H1 (cell line): ENCODE data around the gene MYG1. TPM values are rescaled to one million over a fixed set of nuclear protein-coding genes. Genes with fewer than 3 reads are reported as not detected.

Experiments
- CTCF ChIA-PET: fragments of 300-600 bp; sonication (Branson Sonifier 250); formaldehyde crosslinking; loops from one replicate; lab custom pipeline; 2021; ENCODE audit not compliant: partially characterized antibody; lab: Charles Lee
- POLR2A ChIA-PET: fragments of 300-600 bp; sonication (Branson Sonifier 250); formaldehyde crosslinking; loops from one replicate; lab custom pipeline; 2021; ENCODE audit warnings: inconsistent platforms; ENCODE audit not compliant: partially characterized antibody; lab: Charles Lee
- DNase-seq, 2 experiments: peaks; one replicate each; pipeline versions ENCODE4 v3.0.0 to v3.0.0-alpha.2; 2010 to 2022; ENCODE audit warnings: low spot score in 2 of 2, low read depth in 1 of 2, mixed read lengths in 1 of 2
- FAIRE-seq: peaks from 2 replicates; lab custom pipeline; 2011; peaks lifted over from hg19 to GRCh38; lab: Jason Lieb, UNC
- H2AFZ ChIP-seq: 2 replicates; pipeline ENCODE4 v1.8.1; 2012; ENCODE audit warnings: low read length, inconsistent platforms
- H2AK5ac ChIP-seq: 2 replicates; pipeline ENCODE4 v1.6.1; 2013; ENCODE audit warnings: low read depth, low read length
- H2BK120ac ChIP-seq: replicated peaks from 2 replicates; pipeline ENCODE3; 2013; ENCODE audit warnings: low read depth, low read length, inconsistent platforms
- H2BK12ac ChIP-seq: 2 replicates; pipeline ENCODE4 v1.6.1; 2013; ENCODE audit warnings: low read depth, low read length
- H2BK15ac ChIP-seq: 2 replicates; pipeline ENCODE4 v1.6.1; 2013; ENCODE audit warnings: low read length
- H2BK20ac ChIP-seq: 2 replicates; pipeline ENCODE4 v1.6.1; 2013; ENCODE audit warnings: low read length
- H2BK5ac ChIP-seq: 2 replicates; pipeline ENCODE4 v1.6.1; 2013; ENCODE audit warnings: low read depth, low read length
- H3K14ac ChIP-seq: 2 replicates; pipeline ENCODE4 v1.6.1; 2013; ENCODE audit warnings: inconsistent platforms; ENCODE audit not compliant: insufficient read length
- H3K18ac ChIP-seq: 2 replicates; pipeline ENCODE4 v1.6.1; 2013; ENCODE audit warnings: low read length; ENCODE audit errors: extremely low read depth
- H3K23ac ChIP-seq: 2 replicates; pipeline ENCODE4 v1.6.1; 2013; ENCODE audit warnings: inconsistent platforms; ENCODE audit not compliant: insufficient read length
- H3K23me2 ChIP-seq: 2 replicates; pipeline ENCODE4 v1.6.1; 2013; ENCODE audit warnings: low read depth, low read length
- H3K27ac ChIP-seq: 2 replicates; pipeline ENCODE4 v1.6.1; 2011; ENCODE audit warnings: low read depth, low read length, inconsistent platforms
- H3K27me3 ChIP-seq, 4 experiments: replicated peaks in 1 of 4; 1 replicate in 1 of 4; 2 replicates in 3 of 4; pipeline versions ENCODE4 v1.6.1 to v1.8.1; 2011 to 2013; ENCODE audit warnings: low read length in 3 of 4, mild to moderate bottlenecking in 3 of 4, inconsistent platforms in 2 of 4, mixed read lengths in 2 of 4, moderate library complexity in 1 of 4; ENCODE audit not compliant: control insufficient read depth in 3 of 4, insufficient read depth in 3 of 4; ENCODE audit errors: extremely low read depth in 1 of 4
- H3K36me3 ChIP-seq, 4 experiments: 2 replicates each; pipeline versions ENCODE4 v1.6.1 to v1.8.1; 2011 to 2013; ENCODE audit warnings: mild to moderate bottlenecking in 4 of 4, low read length in 3 of 4, moderate library complexity in 2 of 4, control low read depth in 1 of 4, inconsistent platforms in 1 of 4; ENCODE audit not compliant: insufficient read depth in 4 of 4, control insufficient read depth in 2 of 4
- H3K4ac ChIP-seq: replicated peaks from 2 replicates; pipeline ENCODE3; 2013; ENCODE audit warnings: low read length, low read depth, mixed read lengths, inconsistent platforms; ENCODE audit not compliant: insufficient read length
- H3K4me1 ChIP-seq, 4 experiments: replicated peaks in 1 of 4; 1 replicate in 1 of 4; 2 replicates in 3 of 4; pipeline versions ENCODE4 v1.6.1 to v1.8.1; 2011 to 2013; ENCODE audit warnings: low read length in 3 of 4, inconsistent platforms in 2 of 4, mixed read lengths in 1 of 4; ENCODE audit not compliant: insufficient read depth in 4 of 4, control insufficient read depth in 3 of 4
- H3K4me2 ChIP-seq, 2 experiments: 2 replicates each; pipeline versions ENCODE4 v1.6.1 to v1.8.1; 2011 to 2013; ENCODE audit warnings: low read depth in 2 of 2, low read length in 2 of 2, control low read depth in 1 of 2, inconsistent platforms in 1 of 2, mild to moderate bottlenecking in 1 of 2; ENCODE audit not compliant: insufficient read depth in 1 of 2
- H3K4me3 ChIP-seq, 4 experiments: fragments of 200-600, 300-600 bp in 1 of 4; sonication (generic), shearing (Covaris generic), sonication (Bioruptor Twin) in 1 of 4; 2 replicates each; pipeline versions ENCODE4 v1.5.1 to v1.8.1; 2011 to 2016; ENCODE audit warnings: low read length in 4 of 4, low read depth in 3 of 4, control low read depth in 2 of 4, inconsistent platforms in 2 of 4, mild to moderate bottlenecking in 2 of 4, mixed read lengths in 1 of 4, moderate library complexity in 1 of 4; ENCODE audit not compliant: insufficient read depth in 2 of 4; ENCODE audit errors: extremely low read depth in 1 of 4
- H3K56ac ChIP-seq: replicated peaks from 2 replicates; pipeline ENCODE3; 2013; ENCODE audit warnings: low read depth, mild to moderate bottlenecking, mixed read lengths, low read length, inconsistent platforms; ENCODE audit not compliant: insufficient read length
- H3K79me1 ChIP-seq: 2 replicates; pipeline ENCODE4 v1.6.1; 2013; ENCODE audit warnings: low read depth, low read length, control low read depth
- H3K79me2 ChIP-seq, 2 experiments: 2 replicates each; pipeline versions ENCODE4 v1.6.1 to v1.8.1; 2012 to 2013; ENCODE audit warnings: low read length in 2 of 2, mild to moderate bottlenecking in 2 of 2, inconsistent platforms in 1 of 2; ENCODE audit not compliant: insufficient read depth in 2 of 2, control insufficient read depth in 1 of 2
- H3K9ac ChIP-seq, 4 experiments: replicated peaks in 1 of 4; 1 replicate in 1 of 4; 2 replicates in 3 of 4; pipeline versions ENCODE4 v1.6.1 to v1.8.1; 2011 to 2013; ENCODE audit warnings: low read depth in 3 of 4, low read length in 3 of 4, control low read depth in 2 of 4, mild to moderate bottlenecking in 2 of 4, moderate library complexity in 2 of 4, inconsistent platforms in 1 of 4; ENCODE audit errors: extremely low read depth in 1 of 4
- H3K9me3 ChIP-seq, 2 experiments: 2 replicates each; pipeline versions ENCODE4 v1.6.1 to v1.8.1; 2012 to 2013; ENCODE audit warnings: mild to moderate bottlenecking in 2 of 2, moderate library complexity in 2 of 2, control low read depth in 1 of 2, inconsistent platforms in 1 of 2, low read depth in 1 of 2, low read length in 1 of 2, mixed read lengths in 1 of 2; ENCODE audit not compliant: insufficient read depth in 2 of 2
- H4K20me1 ChIP-seq, 2 experiments: replicated peaks in 1 of 2; 2 replicates each; pipeline versions ENCODE3 to v1.8.1; 2011 to 2013; ENCODE audit warnings: inconsistent platforms in 2 of 2, low read length in 2 of 2, mild to moderate bottlenecking in 1 of 2; ENCODE audit not compliant: insufficient read depth in 2 of 2, control insufficient read depth in 1 of 2
- H4K5ac ChIP-seq: 2 replicates; pipeline ENCODE4 v1.6.1; 2013; ENCODE audit warnings: low read length, low read depth, mixed read lengths, inconsistent platforms; ENCODE audit not compliant: insufficient read length
- H4K8ac ChIP-seq: 2 replicates; pipeline ENCODE4 v1.8.0; 2013; ENCODE audit warnings: mild to moderate bottlenecking, moderate library complexity, low read length, inconsistent platforms; ENCODE audit not compliant: insufficient read depth; ENCODE audit errors: extremely low read depth
- H4K91ac ChIP-seq: replicated peaks from 2 replicates; pipeline ENCODE3; 2013; ENCODE audit warnings: low read length, mixed read lengths, inconsistent platforms; ENCODE audit not compliant: insufficient read length
- ASH2L ChIP-seq: fragments of 200-600, 300-600 bp; sonication (generic); IDR thresholded peaks from one replicate; pipeline ENCODE4 v1.7.1; 2017; ENCODE audit warnings: low read length
- CBX5 ChIP-seq: fragments of 300-800, 300-1000 bp; sonication (generic); IDR thresholded peaks from 2 replicates; pipeline ENCODE4 v1.7.1; 2016; ENCODE audit warnings: antibody characterized with exemption, low read length, low read depth
- CHD1 ChIP-seq: IDR thresholded peaks from 2 replicates; pipeline ENCODE4 v1.6.1; 2012; ENCODE audit warnings: low read depth, low read length, improper control_type of control experiment
- CTBP2 ChIP-seq: IDR thresholded peaks from 2 replicates; pipeline ENCODE4 v1.7.0; 2011; ENCODE audit warnings: borderline replicate concordance, mild to moderate bottlenecking, moderate library complexity, mixed read lengths, low read length; ENCODE audit not compliant: insufficient read depth, insufficient read length
- EGR1 ChIP-seq: IDR thresholded peaks from 2 replicates; pipeline ENCODE4 v1.6.1; 2011; ENCODE audit warnings: low read depth, low read length, borderline replicate concordance
- EZH2 ChIP-seq: fragments of 200-600 bp; sonication (generic); IDR thresholded peaks from 2 replicates; pipeline ENCODE4 v1.7.1; 2012; ENCODE audit warnings: low read depth, mild to moderate bottlenecking, moderate library complexity, low read length, inconsistent platforms; ENCODE audit not compliant: severe bottlenecking
- KDM4A ChIP-seq: IDR thresholded peaks from one replicate; pipeline ENCODE4 v1.7.1; 2012; ENCODE audit warnings: low read depth, mild to moderate bottlenecking, moderate library complexity, low read length, inconsistent platforms; ENCODE audit not compliant: severe bottlenecking
- POLR2AphosphoS5 ChIP-seq: IDR thresholded peaks from 2 replicates; pipeline ENCODE4 v1.6.1; 2011; ENCODE audit warnings: low read depth, low read length
- RXRA ChIP-seq: IDR thresholded peaks from 2 replicates; pipeline ENCODE4 v1.6.1; 2011; ENCODE audit warnings: low read depth, mild to moderate bottlenecking, low read length, moderate library complexity; ENCODE audit not compliant: insufficient read depth
- TBP ChIP-seq: IDR thresholded peaks from 2 replicates; pipeline ENCODE4 v1.6.1; 2011; ENCODE audit warnings: low read depth, low read length, improper control_type of control experiment
- WGBS, 2 experiments: shearing (Covaris generic) in 1 of 2; methylation state at CpG; one replicate each; pipeline versions ENCODE4 v1.1.6 to v1.1.7; 2013 to 2015; ENCODE audit warnings: low lambda C conversion rate in 2 of 2, mixed read lengths in 2 of 2, inconsistent platforms in 1 of 2, low coverage in 1 of 2, missing lambda C conversion rate in 1 of 2; ENCODE audit not compliant: insufficient replicate concordance in 2 of 2, insufficient coverage in 1 of 2, insufficient read length in 1 of 2; ENCODE audit errors: extremely low coverage in 1 of 2, missing lambda C conversion rate in 1 of 2; 5-methylcytosine and 5-hydroxymethylcytosine counted together
- polyA plus RNA-seq, 7 experiments: library from polyadenylated mRNA; depleted of rRNA in 3 of 7; stranded (reverse) in 5 of 7; unstranded in 2 of 7; fragments of >200 nt in 5 of 7; fragments of 200-250 nt in 2 of 7; gene quantifications; 1 replicate in 5 of 7; 2 replicates in 1 of 7; 4 replicates in 1 of 7; pipeline versions ENCODE4 v1.2.1 to v1.2.3, GENCODE V29; 2011 to 2013; ENCODE audit warnings: missing spikeins in 2 of 7, mixed read lengths in 2 of 7
- total RNA-seq: library from RNA; stranded (reverse); fragmentation: NEBNext Ultra II Directional; extraction: Animal tissue kit (Norgen Biotek cat#: 25700); gene quantifications from 2 replicates; pipeline ENCODE4 v1.2.1, GENCODE V29; 2021

The MYG1 gene
- total and polyA plus RNA-seq, 2 of the 8 experiments (the other 6 are each of a cell fraction or from before 2014, with no cell fraction given) = 83.3 to 104 TPM

DNA sequence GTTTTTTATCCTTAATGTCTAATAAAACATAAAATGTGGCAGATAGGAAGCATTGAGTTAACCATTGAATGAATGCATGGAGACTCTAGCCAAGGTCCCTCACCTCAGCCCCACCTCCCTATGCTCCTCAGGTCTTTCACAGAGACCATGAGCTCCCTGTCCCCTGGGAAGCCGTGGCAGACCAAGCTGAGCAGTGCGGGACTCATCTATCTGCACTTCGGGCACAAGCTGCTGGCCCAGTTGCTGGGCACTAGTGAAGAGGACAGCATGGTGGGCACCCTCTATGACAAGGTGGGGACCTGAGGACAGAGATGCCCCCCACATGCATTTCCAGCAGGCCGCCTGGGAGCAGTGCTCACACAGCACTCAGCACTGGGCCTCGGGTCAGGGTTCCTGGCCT lies 3.4 kb downstream of the MYG1 start:
- peaks cover 0 to 13% of the 10 kb centered on the region in 2 experiments; a peak in 2 of 4 replicates for H3K79me2 ChIP-seq
- H3K9me3 ChIP-seq = no peaks in the 10 kb centered on the region
- no peak overlapping the region for H2BK12ac ChIP-seq
- no peak overlapping the region for H2BK120ac ChIP-seq
- H3K79me1 ChIP-seq = peaks cover 6% of the 10 kb centered on the region
- H2BK5ac ChIP-seq = no peak overlapping the region
- H3K4ac ChIP-seq = no peak overlapping the region
- peaks cover 4 to 6% of the 10 kb centered on the region in 2 experiments for H4K20me1 ChIP-seq
- DNase-seq (no peak), FAIRE-seq (no peak)
- H3K23ac ChIP-seq = no peak overlapping the region
- peaks cover 0 to 5% (median under 1%) of the 10 kb centered on the region in 4 experiments; a peak in 3 of 7 replicates for H3K4me1 ChIP-seq
- no peak overlapping the region for H3K18ac ChIP-seq
- no peak overlapping the region for H3K4me2 ChIP-seq
- H4K8ac ChIP-seq = no peak overlapping the region
- H2AK5ac ChIP-seq = no peak overlapping the region
- WGBS, 2 experiments = 92% methylated on average over 5 of the region's 5 CpGs; no CpG with 5 or more reads in 1 of the 2 experiments
- no peaks in the 10 kb centered on the region for H3K27me3 ChIP-seq
- H4K5ac ChIP-seq = no peak overlapping the region
- POLR2A ChIA-PET = interaction anchor here (0.6 to 5.4 kb wide), 13 partner anchors 8 to 165 kb away, joined by 3 to 30 read pairs (median 4); partner anchors contain the start of genes AAAS and PFDN5
- H3K27ac ChIP-seq = no peak overlapping the region
- no peak overlapping the region for H2AFZ ChIP-seq
- peaks cover 8% of the 10 kb centered on the region for H3K23me2 ChIP-seq
- no peak overlapping the region for H3K9ac ChIP-seq
- H4K91ac ChIP-seq = no peak overlapping the region
- H3K4me3 ChIP-seq = no peak overlapping the region
- no peak overlapping the region for H3K14ac ChIP-seq
- no peak overlapping the region for H2BK15ac ChIP-seq
- TF ChIP-seq POLR2AphosphoS5 = no peak
- TF ChIP-seq CHD1 = no peak
- TF ChIP-seq KDM4A = no peak
- TF ChIP-seq CBX5 = no peak
- TF ChIP-seq ASH2L = no peak
- no peak for TF ChIP-seq EZH2
- TF ChIP-seq RXRA = no peak
- TF ChIP-seq TBP = no peak
- no peak for TF ChIP-seq CTBP2
- no peak for TF ChIP-seq EGR1
- H3K56ac ChIP-seq = no peak overlapping the region
- CTCF ChIA-PET = interaction anchor here (0.8 to 28.3 kb wide), 10 partner anchors 8 to 119 kb away, joined by 3 to 573 read pairs (median 4); partner anchors contain the start of genes AAAS and ITGB7
- peaks cover 23 to 48% (median 40%) of the 10 kb centered on the region in 4 experiments for H3K36me3 ChIP-seq
- H2BK20ac ChIP-seq = no peak overlapping the region
